DMS 273 (cell line): ENCODE measurements around the gene CARD11.
"Not testable (repeated sequence)": the region's sequence is repeated elsewhere in the genome, so short reads cannot be mapped to it uniquely, and the experiment has no call there.

Experiments used
- DNase-seq: peaks from one replicate; lab custom pipeline; 2025; ENCODE audit not compliant: unreplicated experiment; lab: John Stamatoyannopoulos, UW

The CARD11 gene

GRCh38 chr7:2965745-2966270, 77.9 kb downstream of the CARD11 start:
- DNase-seq: no peak

- peak; percentile 17 for DNase-seq
These were observed 78.4 kb downstream of the CARD11 start for GRCh38 chr7:2965301-2965700.

- no peak for DNase-seq
These were observed 79.5 kb downstream of the CARD11 start for GRCh38 chr7:2964208-2964607.

GRCh38 chr7:2962865-2963264, 80.8 kb downstream of the CARD11 start:
- DNase-seq: no peak

- DNase-seq: no peak
These were observed 83.7 kb downstream of the CARD11 start for GRCh38 chr7:2959828-2960599.

GRCh38 chr7:2959103-2959680, 84.5 kb downstream of the CARD11 start:
- DNase-seq: no peak

GRCh38 chr7:2958416-2959102, 85.1 kb downstream of the CARD11 start:
- DNase-seq: no peak

GRCh38 chr7:2957369-2957727, 86.3 kb downstream of the CARD11 start:
- not testable (repeated sequence) for DNase-seq

GRCh38 chr7:2956526-2957368, 86.9 kb downstream of the CARD11 start:
- DNase-seq: no peak

- DNase-seq: no peak
These were observed 87.6 kb downstream of the CARD11 start for GRCh38 chr7:2956076-2956475.

GRCh38 chr7:2955269-2955668, 88.4 kb downstream of the CARD11 start:
- no peak for DNase-seq

- DNase-seq: peak; percentile 22
These were observed 89.2 kb downstream of the CARD11 start for GRCh38 chr7:2954433-2954853.

GRCh38 chr7:2953588-2954407, 89.9 kb downstream of the CARD11 start:
- DNase-seq: no peak

- DNase-seq: no peak
These were observed 90.6 kb downstream of the CARD11 start for GRCh38 chr7:2953099-2953498.

- no peak for DNase-seq
These were observed 91.4 kb downstream of the CARD11 start for GRCh38 chr7:2952316-2952715.

- DNase-seq: no peak
These were observed 93.1 kb downstream of the CARD11 start for GRCh38 chr7:2950578-2950977.

GRCh38 chr7:2948749-2949148, 94.9 kb downstream of the CARD11 start:
- DNase-seq: peak; percentile 61

GRCh38 chr7:2947058-2947780, 96.4 kb downstream of the CARD11 start:
- no peak for DNase-seq

- no peak for DNase-seq
These were observed 98.5 kb downstream of the CARD11 start for GRCh38 chr7:2945171-2945570.

- DNase-seq: no peak
These were observed 98.9 kb downstream of the CARD11 start for GRCh38 chr7:2944739-2945138.
